Measurements from ENCODE around the gene LRFN3.
"Not testable (repeated sequence)": the region's sequence is repeated elsewhere in the genome, so short reads cannot be mapped to it uniquely, and the experiment has no call there.

The LRFN3 gene, protein sequence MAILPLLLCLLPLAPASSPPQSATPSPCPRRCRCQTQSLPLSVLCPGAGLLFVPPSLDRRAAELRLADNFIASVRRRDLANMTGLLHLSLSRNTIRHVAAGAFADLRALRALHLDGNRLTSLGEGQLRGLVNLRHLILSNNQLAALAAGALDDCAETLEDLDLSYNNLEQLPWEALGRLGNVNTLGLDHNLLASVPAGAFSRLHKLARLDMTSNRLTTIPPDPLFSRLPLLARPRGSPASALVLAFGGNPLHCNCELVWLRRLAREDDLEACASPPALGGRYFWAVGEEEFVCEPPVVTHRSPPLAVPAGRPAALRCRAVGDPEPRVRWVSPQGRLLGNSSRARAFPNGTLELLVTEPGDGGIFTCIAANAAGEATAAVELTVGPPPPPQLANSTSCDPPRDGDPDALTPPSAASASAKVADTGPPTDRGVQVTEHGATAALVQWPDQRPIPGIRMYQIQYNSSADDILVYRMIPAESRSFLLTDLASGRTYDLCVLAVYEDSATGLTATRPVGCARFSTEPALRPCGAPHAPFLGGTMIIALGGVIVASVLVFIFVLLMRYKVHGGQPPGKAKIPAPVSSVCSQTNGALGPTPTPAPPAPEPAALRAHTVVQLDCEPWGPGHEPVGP

DNA sequence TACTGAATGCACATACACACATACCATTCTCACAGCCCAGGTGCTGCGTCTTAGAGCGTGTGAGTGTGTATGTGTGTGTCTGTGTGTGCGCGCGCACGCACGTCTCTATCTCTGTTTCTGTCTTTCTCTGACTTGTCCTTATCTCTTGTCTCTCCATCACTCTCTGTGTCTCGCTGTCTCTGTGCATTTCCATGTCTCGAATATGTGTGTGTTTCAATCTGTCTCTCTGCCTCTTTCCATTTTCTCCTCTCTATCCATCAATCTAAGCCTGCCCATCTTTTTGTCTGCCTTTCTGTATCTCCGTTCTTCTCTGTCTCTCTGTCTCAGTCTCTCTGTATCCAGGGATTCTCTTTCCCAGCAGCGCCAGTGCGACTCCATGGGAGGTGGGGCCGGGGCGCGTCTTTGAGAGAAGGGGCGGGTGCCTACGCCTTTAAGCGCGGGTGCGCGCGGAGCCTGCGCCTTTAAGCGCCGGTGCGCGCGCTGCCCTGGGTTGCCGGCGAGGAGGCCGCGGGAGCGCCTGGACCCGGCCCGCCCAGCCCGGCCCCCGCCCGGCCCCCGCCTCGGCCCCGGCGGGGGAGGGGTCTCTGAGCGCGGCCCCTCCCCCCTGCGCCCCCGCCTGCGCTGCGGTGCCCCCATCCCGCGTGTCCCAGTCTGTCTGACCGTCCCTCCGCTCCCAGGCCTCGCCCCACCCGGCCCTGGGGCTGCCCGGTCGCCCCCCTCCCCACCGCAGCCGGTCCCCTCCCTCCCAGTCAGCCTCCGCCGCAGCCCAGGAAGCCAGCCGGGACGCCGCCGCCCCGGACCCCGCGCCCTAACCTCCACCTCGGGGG is at the start of gene LRFN3:
Gene LRFN3, plus strand, starts transcription at position 464 of the 827 bp plus-strand sequence. CDS start 3,052 bp downstream, outside the sequence.
- no peak for DNase-seq

DNA sequence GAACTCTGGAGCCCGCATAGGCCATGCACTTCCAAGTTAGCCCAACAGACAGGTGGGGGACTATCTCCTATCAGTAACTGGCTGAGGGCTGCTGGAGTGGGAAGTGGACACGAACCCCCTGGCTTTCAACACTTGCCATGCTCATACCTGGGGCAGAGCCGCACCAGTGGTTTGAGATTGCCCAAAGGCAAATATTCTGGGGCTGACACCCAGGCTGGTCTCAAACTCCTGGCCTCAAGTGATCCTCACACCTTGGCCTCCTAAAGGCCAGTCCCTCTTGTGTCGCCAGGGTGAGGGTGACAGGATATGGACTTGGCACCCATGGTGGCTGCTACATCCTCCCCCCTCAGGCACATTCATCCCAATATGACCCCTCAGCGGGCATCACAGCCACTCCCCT is 49.0 kb upstream of the LRFN3 start:
- DNase-seq = no peak

DNA sequence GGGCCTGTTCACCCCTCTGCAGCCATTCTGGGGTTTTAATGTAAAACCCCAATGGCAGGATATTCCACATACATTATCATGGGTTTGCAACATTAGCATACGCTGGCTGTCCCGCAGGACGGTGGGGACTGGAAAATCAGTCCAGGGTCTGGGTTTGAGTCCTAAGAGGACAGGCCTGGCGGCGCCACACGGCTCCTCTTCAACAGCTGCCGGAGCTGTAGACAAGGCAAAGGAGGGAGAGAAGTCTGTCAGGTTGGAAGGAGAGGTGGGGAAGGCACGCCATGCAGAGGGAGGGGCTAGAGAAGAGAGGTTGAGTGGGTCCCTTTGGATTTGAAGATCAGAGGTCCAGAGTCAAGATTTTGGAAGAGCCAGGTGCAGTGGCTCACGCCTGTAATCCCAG is 47.8 kb upstream of the LRFN3 start:
- DNase-seq = no peak

DNA sequence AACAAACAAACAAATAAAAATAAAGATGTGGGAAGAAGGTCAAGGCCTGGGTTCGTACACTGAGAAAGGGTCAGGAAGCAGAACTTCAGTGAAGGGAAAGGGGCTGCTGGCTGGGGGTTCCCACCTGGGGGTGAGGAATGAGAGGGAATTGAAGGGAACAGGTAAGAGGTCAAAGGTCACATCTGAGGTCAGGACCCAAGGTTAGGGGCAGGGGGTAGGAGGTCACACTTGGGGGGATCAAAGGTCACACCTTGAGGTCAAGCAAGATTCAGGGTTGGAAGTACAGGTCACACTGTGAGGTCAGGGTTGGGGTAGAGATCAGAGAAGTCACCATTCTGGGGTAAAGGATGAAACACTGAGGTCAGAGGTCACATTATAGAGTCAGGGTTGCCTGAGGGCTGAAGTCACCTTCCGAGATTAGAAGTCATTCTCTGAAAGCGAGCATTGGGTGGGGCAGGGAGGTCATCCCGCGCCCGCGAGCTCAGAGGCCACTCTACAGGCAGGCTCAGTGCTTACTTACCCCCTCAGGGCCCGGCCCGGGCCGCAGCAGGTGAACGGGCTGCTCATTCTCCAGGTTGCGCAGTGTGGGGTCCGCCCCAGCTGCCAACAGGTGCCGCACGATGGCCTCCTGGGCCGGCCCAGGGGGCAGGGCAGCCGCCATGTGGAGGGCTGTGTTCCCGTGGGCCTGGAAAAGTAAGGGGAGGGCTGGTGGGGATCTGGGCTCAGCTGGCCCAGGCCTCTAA is 46.6 kb upstream of the LRFN3 start:
- no peak for DNase-seq

DNA sequence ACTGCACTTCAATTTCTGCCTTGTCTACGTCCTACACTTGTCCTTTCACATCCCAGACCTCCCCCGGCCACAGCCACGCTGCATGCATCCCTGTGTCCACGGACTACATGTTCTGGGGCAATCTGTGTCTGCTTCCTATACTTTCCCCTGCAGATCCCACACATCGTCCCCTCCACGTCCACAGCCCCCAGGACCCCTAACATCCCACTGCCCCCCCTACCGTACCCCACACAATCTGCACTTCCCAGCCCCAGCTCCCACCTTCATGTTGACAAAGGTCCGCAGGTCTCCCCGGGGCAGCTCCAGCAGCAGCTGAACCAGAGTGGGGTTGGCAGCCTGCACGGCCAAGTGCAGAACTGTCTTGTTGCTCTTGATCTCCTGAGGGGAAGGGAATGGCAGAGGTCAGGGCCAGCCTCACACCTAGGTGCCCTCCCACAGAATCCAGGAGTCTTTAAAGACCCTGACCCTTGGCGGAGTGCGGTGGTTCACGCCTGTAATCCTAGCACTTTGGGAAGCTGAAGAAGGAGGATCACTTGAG is 46.0 kb upstream of the LRFN3 start:
- DNase-seq = no peak

DNA sequence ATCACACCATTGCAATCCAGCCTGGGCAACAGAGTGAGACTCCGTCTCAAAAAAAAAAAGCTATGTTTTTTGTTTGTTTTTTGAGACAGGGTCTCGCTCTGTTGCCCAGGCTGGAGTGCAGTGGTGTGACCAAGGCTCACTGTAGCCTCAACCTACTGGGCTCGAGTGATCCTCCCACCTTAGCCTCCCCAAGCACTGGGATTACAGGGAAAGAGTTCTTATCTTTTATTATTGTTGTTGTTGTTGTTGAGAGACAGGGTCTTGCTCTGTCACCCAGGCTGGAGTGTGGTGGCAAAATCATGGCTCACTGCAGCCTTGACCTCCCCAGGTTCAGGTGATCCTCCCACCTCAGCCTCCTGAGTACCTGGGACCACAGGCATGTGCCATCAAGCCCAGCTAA is 44.4 kb upstream of the LRFN3 start:
- DNase-seq = not testable (repeated sequence)

DNA sequence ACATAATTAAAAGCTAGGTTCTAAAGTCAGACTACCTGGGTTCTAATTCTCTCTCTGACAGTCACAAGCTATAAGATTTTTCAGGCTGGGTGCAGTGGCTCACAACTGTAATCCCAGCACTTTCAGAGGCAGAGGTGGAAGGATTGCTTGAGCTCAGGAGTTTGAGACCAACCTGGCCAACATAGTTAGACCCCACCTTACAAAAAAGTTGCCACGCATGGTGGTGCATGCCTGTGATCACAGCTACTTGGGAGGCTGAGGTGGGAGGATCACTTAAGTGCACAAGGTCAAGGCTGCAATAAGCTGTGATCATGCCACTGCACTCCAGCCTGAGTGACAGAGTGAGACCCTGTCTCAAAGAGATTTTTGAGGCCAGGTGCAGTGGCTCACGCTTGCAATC is 41.8 kb upstream of the LRFN3 start:
- DNase-seq = no peak

DNA sequence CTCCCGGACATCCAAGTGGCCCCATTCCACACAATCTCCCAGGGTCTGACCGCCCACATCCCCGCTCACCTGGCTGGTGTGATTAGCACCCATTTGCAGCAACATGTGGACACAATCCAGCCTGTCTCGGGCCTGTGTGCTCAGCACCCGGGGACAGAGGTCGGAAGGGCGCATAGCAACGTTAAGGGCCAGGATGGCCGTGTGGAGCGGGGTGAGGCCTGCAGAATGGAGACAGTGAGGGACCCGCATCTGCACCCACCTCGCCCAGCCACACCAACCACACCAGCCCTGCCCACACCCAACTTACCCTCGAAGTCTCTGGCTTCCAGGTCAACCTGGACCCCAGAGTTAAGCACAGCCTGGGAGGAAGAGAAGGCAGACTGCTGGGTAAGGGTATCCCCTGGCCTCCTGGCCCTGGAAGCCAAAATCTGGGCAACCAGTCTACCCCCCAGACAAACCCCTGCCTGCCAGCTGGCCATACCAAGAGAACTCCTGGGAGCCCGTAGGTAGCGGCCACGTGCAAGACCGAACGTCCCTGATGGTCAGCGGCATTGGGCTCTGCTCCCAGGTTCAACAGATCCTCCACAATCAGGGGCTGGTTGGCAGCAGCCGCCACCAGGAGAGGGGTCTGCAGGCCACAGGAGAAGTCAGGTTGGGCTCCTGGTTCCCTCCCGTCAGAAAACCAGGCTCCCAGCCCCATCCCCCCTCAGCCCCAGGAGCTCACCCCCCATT is 40.1 kb upstream of the LRFN3 start:
- DNase-seq = no peak

DNA sequence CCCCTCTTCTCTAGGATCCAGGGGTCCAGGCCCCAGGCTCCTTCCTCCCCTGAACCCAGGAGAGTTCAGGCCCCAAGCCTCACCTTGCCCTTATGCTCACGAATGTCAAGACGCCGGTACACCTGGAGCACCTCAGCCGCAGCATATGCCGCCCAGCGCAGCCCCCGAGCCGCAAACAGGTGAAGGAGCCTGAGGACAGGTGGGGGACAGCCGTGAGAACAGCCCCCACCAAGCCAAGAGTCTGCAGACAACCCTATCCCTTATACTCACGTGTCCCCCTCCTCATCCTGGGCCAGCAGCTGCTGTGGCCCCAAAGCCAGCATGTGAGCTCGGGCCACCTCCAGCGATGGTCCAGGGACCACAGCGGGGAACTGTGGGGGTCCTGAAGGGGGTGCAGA is 39.5 kb upstream of the LRFN3 start:
- no peak for DNase-seq

DNA sequence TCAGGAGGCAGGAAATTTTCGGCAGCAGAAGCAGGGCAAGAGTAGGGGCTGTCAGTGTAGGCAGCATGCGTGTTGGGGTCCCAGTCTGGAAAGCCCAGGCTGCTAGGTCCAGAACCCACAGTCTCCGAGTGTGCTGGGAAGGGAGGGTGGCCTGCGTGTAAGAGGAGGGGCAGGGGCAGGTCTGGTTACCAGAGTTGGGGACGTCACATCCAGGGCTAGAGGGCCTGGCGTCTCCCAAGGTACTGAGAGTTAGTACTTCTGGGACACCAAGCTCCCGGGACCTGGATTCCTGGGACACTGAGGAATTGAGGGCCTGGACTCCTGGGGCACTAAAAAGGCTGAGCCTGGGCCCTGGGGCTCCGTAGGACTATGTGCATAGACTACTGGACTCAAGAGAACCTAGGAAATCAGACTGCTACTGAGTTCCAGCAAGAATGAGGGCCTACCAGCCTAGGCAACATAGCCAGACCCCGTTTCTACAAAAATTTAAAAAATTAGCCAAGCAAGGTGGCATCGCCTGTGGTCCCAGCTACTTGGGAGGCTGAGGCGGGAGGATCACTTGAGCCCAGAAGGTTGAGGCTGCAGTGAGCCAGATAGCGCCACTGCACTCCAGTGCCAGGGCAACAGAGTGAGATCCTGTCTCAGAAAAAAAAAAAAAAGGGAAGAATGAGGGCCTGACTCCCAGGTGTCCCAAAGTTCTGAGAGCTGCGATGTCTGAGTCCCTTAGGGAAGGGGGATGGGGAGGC is 38.3 kb upstream of the LRFN3 start:
- no peak for DNase-seq

DNA sequence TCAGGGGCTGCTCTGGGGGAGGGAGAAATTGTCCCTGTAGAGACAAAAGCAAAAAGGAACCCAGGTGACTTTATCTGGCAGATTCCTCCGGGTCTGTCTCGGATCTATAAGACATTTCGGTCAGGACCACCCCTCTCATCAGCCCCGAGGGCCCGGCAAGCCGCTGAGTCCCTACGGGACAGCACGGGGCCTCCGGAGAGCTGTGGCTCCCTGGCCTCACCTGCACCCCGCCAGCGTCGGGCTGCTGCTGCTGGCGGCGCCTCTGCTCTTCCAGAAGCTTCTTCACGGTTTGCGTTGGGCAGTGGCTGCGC is 37.7 kb upstream of the LRFN3 start:
- DNase-seq = no peak

DNA sequence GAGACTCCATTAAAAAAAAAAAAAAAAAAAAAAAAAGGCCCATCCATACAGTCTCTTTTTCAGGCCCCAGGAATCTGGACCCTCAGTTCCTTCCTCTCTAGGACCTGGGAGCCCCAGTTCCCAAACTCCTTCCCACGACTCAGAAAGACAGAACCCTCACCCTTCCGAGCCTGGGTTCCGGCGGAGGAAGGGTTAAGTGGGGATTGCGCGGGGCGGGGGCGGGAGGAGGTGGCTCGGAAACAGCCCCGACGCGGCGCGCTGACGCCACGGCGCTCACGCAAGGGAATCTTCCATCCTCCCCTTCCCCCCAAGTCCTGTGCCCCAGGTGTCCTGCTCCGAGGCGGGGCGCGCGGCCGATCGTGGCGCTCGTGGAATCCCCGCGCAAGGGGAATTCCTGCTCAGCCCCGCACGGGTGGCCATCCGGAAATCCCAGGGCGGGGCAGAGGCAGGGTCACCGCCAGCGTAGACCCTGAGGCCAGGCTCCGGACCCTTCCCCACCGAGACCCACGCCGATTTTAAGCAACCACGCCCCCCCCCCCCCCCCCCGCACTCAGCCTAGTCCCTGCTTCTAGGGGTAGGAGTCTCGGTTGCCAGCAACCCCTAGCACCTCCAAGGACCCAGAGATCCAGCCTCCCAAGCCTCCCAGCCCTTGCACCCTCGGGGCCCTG is 36.5 kb upstream of the LRFN3 start:
- peak; percentile 25 for DNase-seq

DNA sequence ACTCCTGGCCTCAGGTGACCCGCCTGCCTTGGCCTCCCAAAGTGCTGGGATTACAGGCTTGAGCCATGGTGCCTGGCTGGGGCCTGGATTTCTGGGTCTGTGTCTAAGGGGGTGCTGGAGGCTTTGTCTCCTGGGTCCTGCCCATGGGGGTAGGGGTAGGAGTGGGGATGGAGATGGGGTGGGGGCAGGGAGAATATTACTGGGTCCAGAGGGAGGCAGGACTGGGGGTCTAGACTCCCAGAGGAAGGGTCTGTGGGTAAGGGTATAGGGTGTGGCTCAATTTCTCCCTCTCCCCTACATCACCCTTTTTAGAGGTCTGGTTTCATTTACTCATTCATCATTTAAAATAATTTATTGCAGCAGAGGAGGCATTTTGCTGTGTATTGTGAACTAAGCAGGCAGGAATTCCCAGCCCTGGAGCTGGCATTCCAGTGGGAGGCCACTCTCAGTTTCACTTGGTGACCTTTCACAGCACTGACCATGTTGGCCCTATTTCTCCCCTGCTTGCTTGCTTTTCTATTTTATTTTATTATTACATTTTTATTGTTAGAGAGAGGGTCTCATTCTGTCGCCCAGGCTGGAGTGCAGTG is 35.0 kb upstream of the LRFN3 start:
- no peak for DNase-seq

DNA sequence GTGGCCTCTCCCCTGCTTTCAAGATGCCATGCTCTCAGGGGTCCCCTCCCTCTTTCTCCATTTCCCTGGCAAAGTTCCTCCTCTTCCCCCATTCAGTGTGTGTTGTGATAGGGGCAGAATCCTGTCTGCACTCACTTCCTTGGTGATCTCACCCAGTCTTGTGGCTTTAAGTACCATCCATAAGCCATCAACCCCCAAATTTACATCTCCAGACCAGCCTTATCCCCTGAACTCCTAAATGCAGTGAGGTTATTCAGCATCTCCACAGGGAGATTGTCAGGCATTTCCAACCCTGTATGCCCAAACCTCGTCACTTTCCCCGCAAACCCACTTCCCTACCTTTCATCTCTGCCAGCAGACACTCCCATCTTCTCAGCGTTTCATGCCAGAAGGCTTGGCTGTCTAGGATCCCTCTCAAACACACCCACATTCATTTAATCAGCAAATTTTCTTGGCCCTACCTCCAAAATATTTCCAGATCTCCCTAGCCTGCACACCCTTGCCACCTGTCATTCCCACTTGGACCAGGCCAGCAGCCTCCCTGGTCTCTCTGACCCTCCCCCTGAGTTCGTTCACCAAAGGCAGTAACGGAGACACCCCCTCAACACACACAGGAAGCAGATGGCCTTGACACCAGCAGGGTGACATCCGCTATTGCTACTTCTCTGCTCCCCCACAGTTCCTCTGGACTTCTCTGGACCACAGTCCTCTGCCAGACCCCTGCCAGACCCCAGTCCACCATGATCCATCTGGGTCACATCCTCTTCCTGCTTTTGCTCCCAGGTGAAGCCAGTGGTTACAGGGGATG is 34.1 kb upstream of the LRFN3 start, which contains the start of gene HCST:
Gene HCST, plus strand, starts transcription at position 676 of the 808 bp plus-strand sequence. Its CDS starts 65 bp downstream, at position 741.
- no peak for DNase-seq

DNA sequence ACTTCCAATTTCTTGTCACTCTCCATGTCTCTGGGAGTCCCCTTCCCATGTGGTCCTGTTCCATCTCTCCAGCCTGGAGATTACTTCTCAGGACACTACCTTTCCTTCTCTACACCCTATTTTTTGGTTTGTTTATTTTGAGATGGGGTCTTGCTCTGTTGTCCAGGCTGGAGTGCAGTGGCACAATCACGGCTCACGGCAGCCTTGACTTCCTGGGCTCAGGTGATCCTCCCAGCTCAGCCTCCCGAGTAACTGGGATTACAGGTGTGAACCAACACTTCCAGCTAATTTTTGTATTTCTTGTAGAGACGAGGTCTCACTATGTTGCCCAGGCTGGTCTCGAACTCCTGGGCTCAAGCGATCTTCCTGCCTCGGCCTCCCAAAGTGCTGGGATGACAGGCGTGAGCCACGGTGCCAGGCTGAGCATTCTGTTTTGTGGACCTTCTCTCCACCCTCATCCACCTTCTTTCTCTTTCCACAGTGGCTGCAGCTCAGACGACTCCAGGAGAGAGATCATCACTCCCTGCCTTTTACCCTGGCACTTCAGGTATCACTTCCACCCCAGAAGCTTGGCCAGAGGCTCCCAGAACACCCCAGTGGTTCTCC is 33.2 kb upstream of the LRFN3 start:
- no peak for DNase-seq

DNA sequence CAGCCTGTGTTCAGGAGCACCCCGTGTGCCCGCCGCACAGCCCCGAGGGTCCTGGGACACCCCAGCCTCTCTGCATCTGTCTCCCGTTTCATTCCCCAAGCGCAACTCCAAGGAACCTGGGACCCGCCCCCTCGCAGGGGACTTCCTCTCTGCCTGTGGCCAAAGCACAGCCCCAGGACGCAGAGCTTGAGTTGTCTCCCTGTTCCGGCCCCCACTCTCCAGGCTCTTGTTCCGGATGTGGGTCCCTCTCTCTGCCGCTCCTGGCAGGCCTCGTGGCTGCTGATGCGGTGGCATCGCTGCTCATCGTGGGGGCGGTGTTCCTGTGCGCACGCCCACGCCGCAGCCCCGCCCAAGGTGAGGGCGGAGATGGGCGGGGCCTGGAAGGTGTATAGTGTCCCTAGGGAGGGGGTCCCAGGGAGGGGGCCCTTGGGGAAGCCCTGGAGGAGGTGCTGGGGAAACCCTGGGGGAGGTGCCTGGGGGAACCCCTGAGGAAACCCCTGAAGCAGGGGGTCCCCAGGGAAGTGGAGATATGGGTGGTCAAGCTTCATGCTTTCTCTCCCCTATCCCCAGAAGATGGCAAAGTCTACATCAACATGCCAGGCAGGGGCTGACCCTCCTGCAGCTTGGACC is 32.5 kb upstream of the LRFN3 start:
- DNase-seq = no peak

DNA sequence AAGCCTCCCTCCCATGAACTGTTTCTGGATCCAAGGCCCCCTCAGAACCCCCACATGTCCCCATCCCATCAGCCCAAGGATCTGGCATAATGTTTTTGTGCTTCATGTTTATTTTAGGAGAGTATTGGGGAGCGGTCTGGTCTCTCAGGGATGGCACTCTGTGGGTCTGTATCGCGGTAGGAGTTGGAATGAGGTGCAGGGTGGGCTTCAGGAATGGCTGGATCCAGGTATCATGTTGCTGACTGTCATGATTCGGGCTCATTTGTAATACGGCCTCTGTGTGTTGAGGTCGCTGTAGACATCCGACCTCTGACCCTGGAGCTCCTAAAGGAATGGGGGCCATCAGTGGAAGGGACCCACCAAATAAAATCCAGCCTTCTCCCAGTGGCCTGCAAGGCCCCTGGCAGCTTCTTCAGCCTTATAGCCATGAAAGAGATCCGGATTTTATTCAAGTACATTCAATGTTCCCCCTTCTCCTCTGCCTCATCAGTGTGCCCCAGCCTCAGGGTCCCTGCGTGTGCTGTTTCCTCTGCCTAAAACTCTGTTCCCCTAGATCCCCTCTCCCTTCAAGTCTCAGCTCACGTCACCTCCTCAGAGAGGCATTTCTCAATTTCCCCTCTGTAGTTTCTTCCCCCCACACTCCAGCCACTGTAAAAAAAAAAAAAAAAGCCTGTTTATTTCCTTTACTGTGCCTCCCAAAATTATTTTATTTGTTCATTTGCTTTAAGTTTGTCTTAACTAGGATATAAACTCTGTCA is 31.7 kb upstream of the LRFN3 start:
- no peak for DNase-seq
